Type B pancreatic cell (in vitro differentiated cells): ENCODE results near the gene SIGLEC5. TPM values are rescaled to one million over a fixed set of nuclear protein-coding genes. Genes with fewer than 3 reads are reported as not detected.
A peak's percentile ranks its signal among the peaks of the same experiment; 100 is the strongest.

ENCODE experiments used
- DNase-seq: peaks from one replicate; pipeline ENCODE4 v3.0.0; 2021; ENCODE audit warnings: mixed read lengths; ENCODE audit not compliant: unreplicated experiment; ENCODE audit errors: extremely low spot score
- H3K27ac Mint-ChIP-seq: 2 replicates; pipeline ENCODE4 v1.8.0; 2021; ENCODE audit warnings: mild to moderate bottlenecking, mixed read lengths
- H3K27me3 Mint-ChIP-seq: 2 replicates; pipeline ENCODE4 v1.8.0; 2021; ENCODE audit warnings: mixed read lengths
- H3K36me3 Mint-ChIP-seq: 2 replicates; pipeline ENCODE4 v1.8.0; 2021; ENCODE audit warnings: mixed read lengths
- H3K4me1 Mint-ChIP-seq: one replicate; pipeline ENCODE4 v1.8.0; 2021; ENCODE audit warnings: mixed read lengths; ENCODE audit not compliant: unreplicated experiment
- H3K4me3 Mint-ChIP-seq: 2 replicates; pipeline ENCODE4 v1.8.0; 2021; ENCODE audit warnings: mild to moderate bottlenecking, mixed read lengths
- H3K9me3 Mint-ChIP-seq: 2 replicates; pipeline ENCODE4 v1.8.0; 2021; ENCODE audit warnings: mixed read lengths
- CTCF ChIP-seq: fragments of 200-600 bp; sonication (generic); conservative IDR thresholded peaks from 2 replicates; pipeline ENCODE4 v1.5.0; 2021; ENCODE audit warnings: antibody characterized with exemption, mild to moderate bottlenecking
- total RNA-seq: library from RNA; stranded (reverse); gene quantifications from 2 replicates; pipeline ENCODE4 v1.2.1, GENCODE V29; 2021; ENCODE audit warnings: low replicate concordance

Gene SIGLEC5
- total RNA-seq, 1 donor from 2014 or later, result not detected

- no peak for TF ChIP-seq CTCF
- Mint-ChIP-seq H3K27me3 (peaks cover 12% of the 10 kb centered on the region), H3K27ac (peak overlapping the region; percentile 53), H3K9me3 (no peaks in the 10 kb centered on the region), H3K36me3 (peaks cover 3% of the 10 kb centered on the region), H3K4me1 (peaks cover 10% of the 10 kb centered on the region), H3K4me3 (peak overlapping the region; percentile 92)
- no peak for DNase-seq
These were observed 58.6 kb downstream of the SIGLEC5 start for GRCh38 chr19:51571599-51571998.

DNA sequence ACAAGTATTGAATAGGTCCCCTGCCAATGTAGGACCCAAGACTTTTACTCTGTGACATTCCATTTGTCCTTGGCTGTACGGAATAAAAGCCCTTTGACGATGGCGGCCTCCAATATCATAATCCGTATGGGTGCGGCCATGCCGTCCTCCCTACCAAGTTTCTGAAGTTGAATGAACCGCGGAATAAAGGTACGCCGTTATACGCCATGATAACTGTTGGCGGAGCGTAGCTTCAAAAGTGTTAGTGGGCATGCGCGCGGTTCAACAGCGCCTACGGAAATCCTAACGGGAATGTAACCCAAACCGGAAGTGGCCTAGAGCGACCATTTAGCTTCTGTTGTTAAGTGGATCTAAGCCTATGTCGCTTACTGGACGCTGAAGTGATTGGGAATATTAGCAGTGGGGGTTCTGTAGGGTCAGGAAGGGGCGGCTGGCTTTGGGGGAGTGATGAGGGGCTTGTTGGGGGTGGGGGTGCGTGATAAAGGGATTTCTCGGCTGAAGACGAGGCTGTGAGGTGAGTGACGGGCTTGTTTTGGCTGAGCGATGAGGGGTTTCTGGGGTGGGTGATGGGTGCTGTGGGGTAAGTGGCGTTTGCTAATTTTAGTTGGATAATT, 59.1 kb downstream of the SIGLEC5 start, which contains the start of gene ZNF175:
TSS of gene ZNF175 (plus strand) at position 322 of the 614 bp plus-strand sequence. CDS start 2,047 bp downstream, outside the sequence.
- Mint-ChIP-seq H3K36me3 (peaks cover 3% of the 10 kb centered on the region), H3K4me1 (peaks cover 10% of the 10 kb centered on the region), H3K9me3 (no peaks in the 10 kb centered on the region), H3K27me3 (peaks cover 17% of the 10 kb centered on the region), H3K4me3 (peak within 1 kb of the TSS; percentile 92), H3K27ac (peak within 1 kb of the TSS; percentile 53)
- no peak for TF ChIP-seq CTCF
- peak; percentile 92 for DNase-seq

DNA sequence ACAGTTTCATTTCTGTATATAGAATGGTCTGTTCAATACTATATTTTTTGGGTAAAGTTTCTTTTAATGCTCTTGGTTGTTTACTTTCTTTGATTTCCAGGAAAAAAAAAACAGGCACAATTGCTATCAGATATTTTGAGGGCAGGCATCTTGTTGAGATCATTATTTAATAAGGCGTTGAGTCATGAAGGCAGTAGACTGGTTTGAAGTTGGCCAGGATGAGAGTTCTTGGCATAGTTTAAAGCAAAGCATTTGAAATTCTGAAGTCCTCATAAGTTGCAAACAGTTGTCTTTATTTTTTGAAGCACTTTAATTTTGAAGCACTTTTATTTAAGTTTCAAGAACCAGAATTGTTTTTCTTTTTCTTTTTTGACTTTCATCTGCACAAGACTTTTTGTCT, 61.7 kb downstream of the SIGLEC5 start:
- Mint-ChIP-seq H3K36me3 (no peaks in the 10 kb centered on the region), H3K27me3 (peaks cover 25% of the 10 kb centered on the region), H3K4me1 (peaks cover 10% of the 10 kb centered on the region), H3K4me3 (no peak overlapping the region), H3K27ac (no peak overlapping the region), H3K9me3 (no peaks in the 10 kb centered on the region)
- no peak for DNase-seq
- no peak for TF ChIP-seq CTCF

GRCh38 chr19:51567583-51567982, 62.6 kb downstream of the SIGLEC5 start:
- H3K4me1 Mint-ChIP-seq, result peaks cover 10% of the 10 kb centered on the region
- H3K27ac Mint-ChIP-seq, result no peak overlapping the region
- TF ChIP-seq CTCF, result no peak
- H3K27me3 Mint-ChIP-seq, result peaks cover 27% of the 10 kb centered on the region
- no peaks in the 10 kb centered on the region for H3K36me3 Mint-ChIP-seq
- no peak for DNase-seq
- H3K9me3 Mint-ChIP-seq, result no peaks in the 10 kb centered on the region
- H3K4me3 Mint-ChIP-seq, result no peak overlapping the region

DNA sequence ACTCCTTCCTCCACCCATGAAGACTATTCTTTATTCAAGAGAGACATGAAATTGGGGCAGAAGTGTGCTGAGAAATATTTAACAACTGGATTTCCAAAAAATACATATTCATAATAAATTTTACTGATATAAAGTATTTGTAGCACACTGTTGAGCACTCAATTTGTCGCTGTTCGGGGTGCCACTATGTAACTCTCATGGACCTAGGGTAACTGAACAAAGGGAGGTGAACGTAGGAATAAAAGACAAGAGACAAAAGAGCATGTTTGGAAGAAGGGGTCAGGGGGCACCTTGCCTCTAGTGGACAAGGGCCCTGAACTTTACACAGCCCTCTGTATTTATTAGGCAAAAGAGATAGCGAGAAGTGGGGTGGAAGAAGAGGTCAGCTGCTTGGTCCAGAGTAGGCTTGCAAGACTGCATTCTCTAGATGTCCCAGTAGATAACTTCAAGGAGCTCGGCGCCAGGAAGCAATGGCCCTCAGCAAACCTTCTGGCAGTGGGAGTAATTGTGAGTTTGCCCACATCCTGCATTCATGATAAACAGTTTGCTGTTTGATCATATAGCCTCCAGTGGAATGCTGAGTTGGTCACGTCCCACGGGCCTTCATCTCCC, 63.6 kb downstream of the SIGLEC5 start:
- peaks cover 30% of the 10 kb centered on the region for H3K27me3 Mint-ChIP-seq

More for the DNA sequence above, 63.6 kb downstream of the SIGLEC5 start:
- no peak for DNase-seq
- Mint-ChIP-seq H3K4me3 (no peak overlapping the region), H3K4me1 (peaks cover 1% of the 10 kb centered on the region), H3K27ac (no peak overlapping the region), H3K9me3 (no peaks in the 10 kb centered on the region), H3K36me3 (no peaks in the 10 kb centered on the region)
- TF ChIP-seq CTCF, result no peak
